Left ventricle myocardium superior (tissue), 1 donor: ENCODE data around the gene MSH2. TPM values are rescaled to one million over a fixed set of nuclear protein-coding genes. Genes with fewer than 3 reads are reported as not detected.
A peak's percentile ranks its signal among the peaks of the same experiment; 100 is the strongest.
"Not testable (repeated sequence)": the region's sequence is repeated elsewhere in the genome, so short reads cannot be mapped to it uniquely, and the experiment has no call there.

Experiments used
- ATAC-seq: fragments of 200-7000 bp; cut with Tn5 transposase; one replicate; pipeline ENCODE4 v1.9.1; 2020; ENCODE audit warnings: mild to moderate bottlenecking, moderate library complexity
- DNase-seq: peaks from one replicate; pipeline ENCODE4 v3.0.0-alpha.2; 2020
- intact Hi-C: fragments of 100-400 bp; cut with micrococcal nuclease; formaldehyde crosslinking; loops from one replicate; pipeline ENCODE4 v1.11.0; 2022
- total RNA-seq: library from RNA; stranded (reverse); fragmentation: NEBNext Ultra II Directional; extraction: Animal tissue kit (Norgen Biotek cat#: 25700); gene quantifications from one replicate; pipeline ENCODE4 v1.2.1, GENCODE V29; 2021
- donor health status: DM: no; HTN: yes; CAD: no; lungs with severe emphysema.

MSH2 gene
- total RNA-seq, 1 donor from 2014 or later, result 16.2 TPM

- ATAC-seq (no peak), DNase-seq (no peak)
- intact Hi-C loops, result no loop called here
Measured at GRCh38 chr2:47499621-47500309, 96.8 kb downstream of the MSH2 start.

GRCh38 chr2:47501374-47502200, 98.6 kb downstream of the MSH2 start:
- intact Hi-C loops, result no loop called here
- no peak for ATAC-seq

DNA sequence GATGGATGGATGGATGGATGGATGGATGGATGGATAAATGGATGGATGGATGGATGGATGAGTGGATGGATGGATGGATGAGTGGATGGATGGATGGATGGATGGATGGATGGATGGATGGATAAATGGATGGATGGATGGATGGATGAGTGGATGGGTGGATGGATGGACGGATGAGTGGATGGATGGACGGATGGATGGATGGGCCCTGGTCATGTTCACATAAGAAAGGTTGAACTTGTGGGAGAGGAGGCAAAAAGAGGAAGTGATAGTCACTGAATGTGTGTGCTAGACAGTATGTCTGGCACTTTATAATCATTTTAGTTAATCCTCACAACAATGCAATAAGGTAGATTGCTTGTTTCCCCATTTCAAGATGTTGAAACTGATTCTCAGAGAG, 99.5 kb downstream of the MSH2 start:
- ATAC-seq, intact Hi-C loops, DNase-seq: not testable (repeated sequence)

More at GRCh38 chr2:47501374-47502200, 98.6 kb downstream of the MSH2 start:
- DNase-seq, result no peak

GRCh38 chr2:47503481-47504070, 100.6 kb downstream of the MSH2 start:
- DNase-seq, result no peak
- intact Hi-C loops, result no loop called here
- no peak for ATAC-seq

- no peak for DNase-seq
Measured at GRCh38 chr2:47504174-47504810, 101.3 kb downstream of the MSH2 start.

DNA sequence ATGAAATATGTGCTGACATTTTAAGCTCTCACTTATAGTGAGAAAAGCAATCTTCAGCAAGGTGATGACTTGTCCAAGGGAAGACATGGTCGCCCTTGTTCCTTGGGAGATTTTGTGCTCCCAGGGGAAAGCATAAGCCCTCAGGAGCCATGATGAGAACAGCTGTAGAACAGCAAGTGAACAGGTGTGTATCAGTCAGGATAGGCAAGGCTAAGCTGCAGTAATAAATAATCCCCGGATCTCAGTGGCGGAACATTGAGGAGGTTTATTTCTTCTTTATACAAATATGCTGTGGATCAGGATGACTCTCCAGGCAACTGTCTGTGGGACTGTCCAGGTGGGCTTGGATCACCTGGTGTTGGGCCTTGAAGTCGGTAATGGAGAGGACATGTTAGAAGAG, 103.1 kb downstream of the MSH2 start:
- DNase-seq (no peak), ATAC-seq (no peak)
- intact Hi-C loops, result no loop called here

More at GRCh38 chr2:47504174-47504810, 101.3 kb downstream of the MSH2 start:
- intact Hi-C loops, result no loop called here
- ATAC-seq, result no peak

GRCh38 chr2:47506436-47506835, 103.5 kb downstream of the MSH2 start:
- ATAC-seq (no peak), DNase-seq (no peak)
- intact Hi-C loops, result no loop called here

- ATAC-seq (no peak), DNase-seq (no peak)
- intact Hi-C loops, result no loop called here
Measured at GRCh38 chr2:47508080-47508479, 105.1 kb downstream of the MSH2 start.

DNA sequence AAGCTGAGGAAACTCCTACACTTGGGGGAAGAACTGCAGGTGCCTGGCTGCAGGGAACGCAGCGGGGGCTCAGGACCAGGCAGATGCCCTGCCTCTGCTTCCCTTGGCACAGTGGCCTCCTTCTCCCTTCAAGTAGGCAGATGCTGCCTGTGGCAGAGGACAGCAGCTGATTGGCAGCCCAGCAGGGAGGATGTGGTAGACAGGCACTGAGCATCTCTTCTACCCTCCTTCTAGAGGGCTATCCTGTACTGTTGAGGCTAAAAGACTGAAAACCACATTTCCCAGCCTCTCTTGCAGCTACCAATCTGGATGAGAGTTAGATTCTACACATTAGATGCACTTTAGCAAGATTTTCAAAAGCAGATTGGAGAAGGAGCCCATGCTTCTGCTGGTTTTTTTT, 105.7 kb downstream of the MSH2 start:
- no peak for DNase-seq
- intact Hi-C loops, result no loop called here

GRCh38 chr2:47509250-47509649, 106.3 kb downstream of the MSH2 start:
- no peak for DNase-seq
- intact Hi-C loops, result no loop called here
- no peak for ATAC-seq

More for the DNA sequence above, 105.7 kb downstream of the MSH2 start:
- ATAC-seq, result no peak

DNA sequence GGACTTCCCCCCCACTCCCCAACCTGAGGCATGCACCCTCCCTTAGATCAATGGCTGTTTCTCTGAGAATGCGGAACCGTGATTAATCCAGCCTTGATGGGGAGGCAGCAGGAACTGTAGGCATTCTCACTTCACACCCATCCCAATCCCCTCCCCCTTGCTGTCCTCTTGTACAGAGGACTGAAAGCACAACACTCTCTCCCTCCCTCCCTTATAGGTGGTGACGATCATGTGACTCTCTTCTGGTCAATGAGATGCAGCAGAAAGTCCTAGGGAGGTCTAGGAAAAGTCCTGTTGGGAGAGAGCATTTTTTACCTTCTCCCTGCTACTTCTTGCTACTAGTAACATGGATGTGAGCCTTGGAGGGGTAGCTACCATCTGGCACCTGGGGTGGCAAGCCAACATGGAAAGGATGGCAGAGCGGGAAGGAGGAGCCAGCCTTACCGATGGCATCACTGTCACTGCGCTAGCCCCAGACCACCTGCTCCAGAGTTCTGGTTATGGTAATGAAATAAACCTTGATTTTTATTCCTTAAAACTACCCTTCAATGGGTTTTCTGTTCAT, 106.9 kb downstream of the MSH2 start:
- DNase-seq (no peak), ATAC-seq (no peak)
- intact Hi-C loops, result no loop called here

DNA sequence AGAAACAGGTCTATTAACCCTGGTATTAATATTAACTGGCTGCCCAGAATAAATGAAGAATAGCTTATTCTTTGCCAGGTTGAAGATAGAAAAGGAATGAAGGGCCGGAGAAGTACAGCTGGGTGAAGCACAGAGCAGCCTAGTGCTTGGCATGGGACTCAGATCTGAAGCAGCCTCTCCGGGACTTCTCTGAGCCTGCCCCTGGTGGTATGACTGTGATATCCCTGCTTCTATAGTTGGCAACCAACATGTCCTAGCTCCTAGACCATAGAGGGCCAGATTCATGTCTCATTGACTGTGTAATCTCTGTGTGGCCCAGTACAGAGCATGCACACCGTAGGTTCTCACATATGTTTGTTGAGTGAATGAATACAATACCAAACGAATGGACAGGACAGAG, 107.8 kb downstream of the MSH2 start:
- ATAC-seq, result peak; percentile 72
- DNase-seq, result no peak
- intact Hi-C loops, result no loop called here

DNA sequence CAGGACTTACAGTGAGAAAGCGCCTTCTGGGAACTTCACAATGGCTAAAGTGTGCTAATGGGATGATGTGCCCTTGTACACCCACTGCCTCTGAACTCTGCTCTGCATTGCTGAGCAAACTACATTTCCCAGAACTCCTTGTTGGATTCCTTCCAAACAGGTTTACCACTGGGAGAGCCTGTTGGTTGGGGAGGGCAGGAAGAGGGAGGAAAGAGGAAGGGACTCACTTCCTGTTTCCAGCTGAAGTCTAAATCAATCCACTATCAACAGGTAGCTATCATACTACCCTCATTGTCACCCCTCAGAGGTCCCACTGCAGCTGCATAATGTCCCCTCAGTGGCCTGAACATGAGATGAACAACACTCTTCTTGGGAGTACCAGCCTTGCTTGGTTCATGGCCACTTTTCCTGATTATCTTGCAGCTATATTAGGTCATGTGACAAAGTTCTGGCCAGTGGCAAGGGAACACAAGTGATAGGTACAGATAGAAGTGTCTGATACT, 109.7 kb downstream of the MSH2 start:
- intact Hi-C loops, result no loop called here
- DNase-seq (no peak), ATAC-seq (no peak)

- DNase-seq (no peak), ATAC-seq (no peak)
- intact Hi-C loops, result no loop called here
Measured at GRCh38 chr2:47513981-47514520, 111.1 kb downstream of the MSH2 start.

- DNase-seq, result no peak
- intact Hi-C loops, result no loop called here
- no peak for ATAC-seq
Measured at GRCh38 chr2:47516360-47517104, 113.6 kb downstream of the MSH2 start.

- intact Hi-C loops, result no loop called here
- DNase-seq (no peak), ATAC-seq (no peak)
Measured at GRCh38 chr2:47518497-47519146, 115.7 kb downstream of the MSH2 start.

GRCh38 chr2:47519147-47519537, 116.2 kb downstream of the MSH2 start:
- DNase-seq (no peak), ATAC-seq (no peak)
- intact Hi-C loops, result no loop called here
